Kidney (tissue), 14 donors: ENCODE results near the gene COLEC12. TPM values are rescaled to one million over a fixed set of nuclear protein-coding genes. Genes with fewer than 3 reads are reported as not detected.
"Not testable (repeated sequence)": the region's sequence is repeated elsewhere in the genome, so short reads cannot be mapped to it uniquely, and the experiment has no call there.

Source experiments
- DNase-seq, 5 donors: peaks; one replicate each; pipeline ENCODE4 v3.0.0-alpha.2; 2013 to 2020
- FAIRE-seq: peaks from 2 replicates; lab custom pipeline; 2012; peaks lifted over from hg19 to GRCh38; lab: Jason Lieb, UNC
- H3K27ac ChIP-seq, 2 donors: one replicate each; pipeline ENCODE4 v1.7.0; 2013; ENCODE audit warnings: low read depth in 2 of 2, low read length in 2 of 2, inconsistent platforms in 1 of 2
- H3K27me3 ChIP-seq: one replicate; pipeline ENCODE4 v1.7.1; 2013; ENCODE audit warnings: low read length, inconsistent platforms; ENCODE audit not compliant: control insufficient read depth, insufficient read depth
- H3K36me3 ChIP-seq, 3 donors: one replicate each; pipeline versions ENCODE4 v1.7.0 to v1.7.1; 2013; ENCODE audit warnings: low read length in 3 of 3, control low read depth in 1 of 3, inconsistent platforms in 1 of 3; ENCODE audit not compliant: insufficient read depth in 3 of 3, control insufficient read depth in 2 of 3
- H3K4me1 ChIP-seq, 3 donors: one replicate each; pipeline versions ENCODE4 v1.7.0 to v1.7.1; 2013; ENCODE audit warnings: low read length in 3 of 3, inconsistent platforms in 1 of 3, low read depth in 1 of 3; ENCODE audit not compliant: control insufficient read depth in 2 of 3, insufficient read depth in 2 of 3
- H3K4me3 ChIP-seq, 3 donors: one replicate each; pipeline versions ENCODE4 v1.7.0 to v1.8.1; 2013; ENCODE audit warnings: low read length in 3 of 3, control low read depth in 1 of 3, inconsistent platforms in 1 of 3
- H3K9ac ChIP-seq, 3 donors: one replicate each; pipeline versions ENCODE4 v1.7.0 to v1.7.1; 2013; ENCODE audit warnings: low read length in 3 of 3, control low read depth in 1 of 3, inconsistent platforms in 1 of 3
- H3K9me3 ChIP-seq, 3 donors: one replicate each; pipeline versions ENCODE4 v1.7.0 to v1.7.1; 2013; ENCODE audit warnings: low read length in 3 of 3, control low read depth in 1 of 3, inconsistent platforms in 1 of 3; ENCODE audit not compliant: control insufficient read depth in 2 of 3, insufficient read depth in 1 of 3
- intact Hi-C: fragments of 100-400 bp; cut with DNase I; formaldehyde crosslinking; loops from one replicate; pipeline ENCODE4 v1.11.1; 2022
- polyA plus RNA-seq: library from polyadenylated mRNA; stranded (reverse); fragments of 350-450 nt; fragmentation: Illumina TruSeq; extraction: RNeasy Lipid Tissue Mini Kit (QIAGEN cat#74804); gene quantifications from one replicate; pipeline ENCODE4 v1.2.3, GENCODE V29; 2014; ENCODE audit warnings: low read depth, low replicate concordance; ENCODE audit not compliant: insufficient read depth
- total RNA-seq: library from RNA; stranded (reverse); fragmentation: NEBNext Ultra II Directional; extraction: Animal tissue kit (Norgen Biotek cat#: 25700); gene quantifications from one replicate; pipeline ENCODE4 v1.2.1, GENCODE V29; 2021
- TF ChIP-seq, protein P1 (sequence below): IDR thresholded peaks from 3 replicates; pipeline ENCODE4 v1.5.1; 2012; ENCODE audit warnings: mild to moderate bottlenecking, moderate library complexity, borderline replicate concordance; ENCODE audit not compliant: insufficient read depth; ENCODE audit errors: extremely low read depth
- donor health status: control.
- donor health status: control.
- donor health status: control.
- donor health status: control.
- donor health status: control.
- donor health status: DM: yes; HTN: yes; CAD: no.
- donor health status: Normal renal cell carcinoma (clear cell type).

Gene COLEC12
- total and polyA plus RNA-seq, 2 donors from 2014 or later: 1.3 to 7.4 TPM

DNA sequence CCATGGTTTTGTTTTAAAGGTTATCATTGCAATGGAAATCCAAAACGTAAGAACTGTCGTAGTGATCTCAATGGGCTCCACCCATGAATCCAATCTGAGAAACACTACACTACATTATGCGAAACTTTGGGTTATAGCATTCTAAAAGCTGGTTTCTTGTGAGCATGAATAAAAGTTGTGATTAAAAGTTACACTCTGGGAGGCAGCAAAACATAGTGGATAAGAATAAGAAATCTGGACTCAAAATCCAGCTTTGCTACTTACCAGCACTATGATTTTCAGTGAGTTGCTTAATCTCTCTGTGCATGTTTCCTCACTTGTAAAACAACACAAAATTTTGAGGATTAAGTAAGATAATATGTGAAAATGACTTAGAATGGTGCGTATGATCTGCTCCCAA lies 207.0 kb downstream of the COLEC12 start:
- Histone ChIP-seq H3K27ac (no peak overlapping the region), H3K4me1 (no peaks in the 10 kb centered on the region), H3K4me3 (no peak overlapping the region), H3K27me3 (no peaks in the 10 kb centered on the region), H3K36me3 (no peaks in the 10 kb centered on the region), H3K9me3 (no peaks in the 10 kb centered on the region), H3K9ac (no peak overlapping the region)
- DNase-seq: peak in 1 of 5 donors; percentile 39
- TF ChIP-seq, protein P1, sequence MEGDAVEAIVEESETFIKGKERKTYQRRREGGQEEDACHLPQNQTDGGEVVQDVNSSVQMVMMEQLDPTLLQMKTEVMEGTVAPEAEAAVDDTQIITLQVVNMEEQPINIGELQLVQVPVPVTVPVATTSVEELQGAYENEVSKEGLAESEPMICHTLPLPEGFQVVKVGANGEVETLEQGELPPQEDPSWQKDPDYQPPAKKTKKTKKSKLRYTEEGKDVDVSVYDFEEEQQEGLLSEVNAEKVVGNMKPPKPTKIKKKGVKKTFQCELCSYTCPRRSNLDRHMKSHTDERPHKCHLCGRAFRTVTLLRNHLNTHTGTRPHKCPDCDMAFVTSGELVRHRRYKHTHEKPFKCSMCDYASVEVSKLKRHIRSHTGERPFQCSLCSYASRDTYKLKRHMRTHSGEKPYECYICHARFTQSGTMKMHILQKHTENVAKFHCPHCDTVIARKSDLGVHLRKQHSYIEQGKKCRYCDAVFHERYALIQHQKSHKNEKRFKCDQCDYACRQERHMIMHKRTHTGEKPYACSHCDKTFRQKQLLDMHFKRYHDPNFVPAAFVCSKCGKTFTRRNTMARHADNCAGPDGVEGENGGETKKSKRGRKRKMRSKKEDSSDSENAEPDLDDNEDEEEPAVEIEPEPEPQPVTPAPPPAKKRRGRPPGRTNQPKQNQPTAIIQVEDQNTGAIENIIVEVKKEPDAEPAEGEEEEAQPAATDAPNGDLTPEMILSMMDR: no peak
- intact Hi-C loops: no loop called here
- FAIRE-seq: no peak

DNA sequence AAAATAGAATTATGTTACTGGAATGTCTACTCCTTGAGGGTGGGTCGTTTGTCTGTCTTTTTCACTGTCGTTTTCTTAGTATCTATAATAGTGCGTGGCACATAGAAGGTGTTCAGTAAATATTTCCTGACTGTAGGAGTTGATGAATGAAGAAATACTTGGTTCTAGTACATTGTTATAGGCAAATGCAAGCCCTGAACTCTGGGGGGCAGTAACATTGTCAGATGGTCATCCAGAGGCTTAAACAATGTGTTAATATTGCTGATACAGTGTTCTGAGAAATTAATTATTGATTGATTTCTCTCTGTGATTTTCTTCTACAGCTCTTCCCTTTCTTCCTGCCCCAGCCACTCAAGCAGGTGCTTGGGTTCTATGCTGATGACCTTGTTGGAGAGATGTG lies 208.2 kb downstream of the COLEC12 start:
- Histone ChIP-seq H3K9me3 (no peaks in the 10 kb centered on the region), H3K4me3 (no peak overlapping the region), H3K9ac (no peak overlapping the region), H3K4me1 (no peaks in the 10 kb centered on the region), H3K27me3 (no peaks in the 10 kb centered on the region), H3K27ac (no peak overlapping the region), H3K36me3 (no peaks in the 10 kb centered on the region)
- FAIRE-seq: no peak
- TF ChIP-seq, protein P1: no peak
- DNase-seq: no peak
- intact Hi-C loops: no loop called here

DNA sequence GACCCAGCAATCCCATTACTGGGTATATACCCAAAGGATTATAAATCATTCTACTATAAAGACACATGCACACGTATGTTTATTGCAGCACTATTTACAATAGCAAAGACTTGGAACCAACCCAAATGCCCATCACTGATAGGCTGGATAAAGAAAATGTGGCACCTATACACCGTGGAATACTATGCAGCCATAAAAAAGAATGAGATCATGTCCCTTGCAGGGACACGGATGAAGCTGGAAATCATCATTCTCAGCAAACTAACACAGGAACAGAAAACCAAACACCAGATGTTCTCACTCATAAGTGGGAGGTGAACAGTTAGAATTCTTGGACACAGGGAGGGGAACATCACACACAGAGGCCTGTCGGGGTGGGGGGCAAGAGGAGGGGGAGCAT lies 210.5 kb downstream of the COLEC12 start:
- FAIRE-seq, H3K27me3 ChIP-seq, H3K36me3 ChIP-seq, H3K9ac ChIP-seq, intact Hi-C loops, H3K4me3 ChIP-seq, DNase-seq, H3K9me3 ChIP-seq, H3K4me1 ChIP-seq, H3K27ac ChIP-seq: not testable (repeated sequence)

DNA sequence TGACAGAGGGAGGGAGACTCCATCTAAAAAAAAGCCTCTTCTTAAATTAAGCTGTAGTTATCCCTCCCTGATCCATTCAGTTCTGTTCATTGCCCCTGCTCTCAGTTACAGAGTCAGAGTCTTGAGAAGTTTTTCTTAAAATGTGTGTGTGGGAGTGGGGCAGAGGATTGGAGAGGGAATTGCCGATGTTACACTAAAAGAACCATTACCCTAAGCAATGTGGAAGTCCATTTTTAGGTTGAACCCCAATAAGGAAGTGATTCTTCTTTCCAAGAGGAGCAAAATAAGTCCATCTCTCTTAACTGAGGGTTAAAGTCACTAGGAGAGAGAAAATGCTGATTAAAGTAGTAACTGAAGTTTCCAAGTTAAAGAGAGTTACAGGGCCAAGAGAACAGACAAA lies 211.5 kb downstream of the COLEC12 start:
- intact Hi-C loops: no loop called here
- no peak overlapping the region for H3K4me3 ChIP-seq

More for the DNA sequence above, 211.5 kb downstream of the COLEC12 start:
- Histone ChIP-seq H3K4me1 (no peaks in the 10 kb centered on the region), H3K9ac (no peak overlapping the region), H3K36me3 (no peaks in the 10 kb centered on the region), H3K27me3 (no peaks in the 10 kb centered on the region), H3K9me3 (no peaks in the 10 kb centered on the region), H3K27ac (no peak overlapping the region)
- DNase-seq (no peak), FAIRE-seq (no peak)
- TF ChIP-seq, protein P1: no peak
